ENCODE measurements around the gene LRRC25. TPM values are rescaled to one million over a fixed set of nuclear protein-coding genes. Genes with fewer than 3 reads are reported as not detected.

LRRC25 gene
- total and polyA plus RNA-seq, 10 of the 15 experiments (the other 5 are each of a cell fraction or from before 2014, with no cell fraction given) = 0.38 to 2.9 (median 1.2) TPM

DNA sequence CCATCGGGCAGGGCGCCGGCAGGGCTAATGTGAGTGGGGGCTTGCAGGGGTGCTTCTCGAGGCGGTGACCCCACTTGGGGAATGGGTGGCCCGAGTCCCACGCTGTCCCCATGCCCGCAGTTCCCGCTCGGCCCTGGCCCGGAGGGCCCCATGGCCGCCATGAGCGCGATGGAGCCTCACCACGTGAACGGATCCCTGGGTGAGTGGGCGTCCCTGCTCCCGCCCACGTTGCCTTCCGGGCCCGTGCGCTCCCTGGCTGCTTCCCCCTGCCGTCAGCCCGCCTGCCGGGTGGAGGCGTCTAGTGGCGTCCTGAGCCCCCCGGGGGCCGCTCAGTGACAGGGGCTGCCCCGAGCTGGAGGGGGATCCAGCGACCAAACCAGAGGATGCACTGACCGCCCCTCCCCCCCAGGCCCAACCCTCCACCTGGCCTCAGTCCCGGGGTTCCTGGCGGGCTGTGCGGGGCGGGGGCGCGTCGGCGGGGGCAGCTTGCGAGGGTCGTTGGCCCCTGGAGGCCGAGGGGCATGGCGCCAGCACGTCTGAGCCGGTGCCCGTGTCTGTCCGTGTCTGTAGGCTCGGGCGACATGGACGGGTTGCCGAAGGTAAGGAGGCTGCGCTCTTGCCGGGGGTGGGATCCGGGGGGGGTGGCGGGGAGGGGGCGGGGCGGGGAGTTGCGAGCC lies 35.7 kb upstream of the LRRC25 start (continued):
- TF ChIP-seq, protein P1, sequence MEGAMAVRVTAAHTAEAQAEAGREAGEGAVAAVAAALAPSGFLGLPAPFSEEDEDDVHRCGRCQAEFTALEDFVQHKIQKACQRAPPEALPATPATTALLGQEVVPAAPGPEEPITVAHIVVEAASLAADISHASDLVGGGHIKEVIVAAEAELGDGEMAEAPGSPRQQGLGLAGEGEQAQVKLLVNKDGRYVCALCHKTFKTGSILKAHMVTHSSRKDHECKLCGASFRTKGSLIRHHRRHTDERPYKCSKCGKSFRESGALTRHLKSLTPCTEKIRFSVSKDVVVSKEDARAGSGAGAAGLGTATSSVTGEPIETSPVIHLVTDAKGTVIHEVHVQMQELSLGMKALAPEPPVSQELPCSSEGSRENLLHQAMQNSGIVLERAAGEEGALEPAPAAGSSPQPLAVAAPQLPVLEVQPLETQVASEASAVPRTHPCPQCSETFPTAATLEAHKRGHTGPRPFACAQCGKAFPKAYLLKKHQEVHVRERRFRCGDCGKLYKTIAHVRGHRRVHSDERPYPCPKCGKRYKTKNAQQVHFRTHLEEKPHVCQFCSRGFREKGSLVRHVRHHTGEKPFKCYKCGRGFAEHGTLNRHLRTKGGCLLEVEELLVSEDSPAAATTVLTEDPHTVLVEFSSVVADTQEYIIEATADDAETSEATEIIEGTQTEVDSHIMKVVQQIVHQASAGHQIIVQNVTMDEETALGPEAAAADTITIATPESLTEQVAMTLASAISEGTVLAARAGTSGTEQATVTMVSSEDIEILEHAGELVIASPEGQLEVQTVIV (IDR thresholded peaks at IDR 0.05; ENCODE audit: borderline replicate concordance, partially characterized antibody) = no peak
- TF ChIP-seq MYC (IDR thresholded peaks at IDR 0.05; ENCODE audit: insufficient read depth, insufficient read length, insufficient replicate concordance, low read length, severe bottlenecking) = peak; percentile 89
- no peak for TF ChIP-seq BRCA1 (IDR thresholded peaks at IDR 0.05; ENCODE audit: low read depth, low read length)
- no peak for TF ChIP-seq BCL11A (IDR thresholded peaks at IDR 0.05; ENCODE audit: low read depth, low read length)
- TF ChIP-seq HDAC2 (IDR thresholded peaks at IDR 0.05) = no peak
- no peak for TF ChIP-seq TCF7 (IDR thresholded peaks at IDR 0.05; ENCODE audit: borderline replicate concordance)
- no peak for TF ChIP-seq NRF1 (conservative IDR thresholded peaks at IDR 0.05; ENCODE audit: low read depth, low read length)
- no peak for TF ChIP-seq BMI1 (IDR thresholded peaks at IDR 0.05; ENCODE audit: borderline replicate concordance)
- peak; percentile 47; the same call in 1 of the 2 replicates for TF ChIP-seq CREB1 (IDR thresholded peaks at IDR 0.05; ENCODE audit: low read depth)
- no peak for TF ChIP-seq ZSCAN29 (IDR thresholded peaks at IDR 0.05)
- TF ChIP-seq, protein P2, sequence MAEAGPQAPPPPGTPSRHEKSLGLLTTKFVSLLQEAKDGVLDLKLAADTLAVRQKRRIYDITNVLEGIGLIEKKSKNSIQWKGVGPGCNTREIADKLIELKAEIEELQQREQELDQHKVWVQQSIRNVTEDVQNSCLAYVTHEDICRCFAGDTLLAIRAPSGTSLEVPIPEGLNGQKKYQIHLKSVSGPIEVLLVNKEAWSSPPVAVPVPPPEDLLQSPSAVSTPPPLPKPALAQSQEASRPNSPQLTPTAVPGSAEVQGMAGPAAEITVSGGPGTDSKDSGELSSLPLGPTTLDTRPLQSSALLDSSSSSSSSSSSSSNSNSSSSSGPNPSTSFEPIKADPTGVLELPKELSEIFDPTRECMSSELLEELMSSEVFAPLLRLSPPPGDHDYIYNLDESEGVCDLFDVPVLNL (IDR thresholded peaks at IDR 0.05; ENCODE audit: low read depth, low read length) = no peak
- TF ChIP-seq, protein P3, sequence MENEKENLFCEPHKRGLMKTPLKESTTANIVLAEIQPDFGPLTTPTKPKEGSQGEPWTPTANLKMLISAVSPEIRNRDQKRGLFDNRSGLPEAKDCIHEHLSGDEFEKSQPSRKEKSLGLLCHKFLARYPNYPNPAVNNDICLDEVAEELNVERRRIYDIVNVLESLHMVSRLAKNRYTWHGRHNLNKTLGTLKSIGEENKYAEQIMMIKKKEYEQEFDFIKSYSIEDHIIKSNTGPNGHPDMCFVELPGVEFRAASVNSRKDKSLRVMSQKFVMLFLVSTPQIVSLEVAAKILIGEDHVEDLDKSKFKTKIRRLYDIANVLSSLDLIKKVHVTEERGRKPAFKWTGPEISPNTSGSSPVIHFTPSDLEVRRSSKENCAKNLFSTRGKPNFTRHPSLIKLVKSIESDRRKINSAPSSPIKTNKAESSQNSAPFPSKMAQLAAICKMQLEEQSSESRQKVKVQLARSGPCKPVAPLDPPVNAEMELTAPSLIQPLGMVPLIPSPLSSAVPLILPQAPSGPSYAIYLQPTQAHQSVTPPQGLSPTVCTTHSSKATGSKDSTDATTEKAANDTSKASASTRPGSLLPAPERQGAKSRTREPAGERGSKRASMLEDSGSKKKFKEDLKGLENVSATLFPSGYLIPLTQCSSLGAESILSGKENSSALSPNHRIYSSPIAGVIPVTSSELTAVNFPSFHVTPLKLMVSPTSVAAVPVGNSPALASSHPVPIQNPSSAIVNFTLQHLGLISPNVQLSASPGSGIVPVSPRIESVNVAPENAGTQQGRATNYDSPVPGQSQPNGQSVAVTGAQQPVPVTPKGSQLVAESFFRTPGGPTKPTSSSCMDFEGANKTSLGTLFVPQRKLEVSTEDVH (IDR thresholded peaks at IDR 0.05; ENCODE audit: low read depth, partially characterized antibody) = no peak
- no peak; the same call in none of the 2 replicates for TF ChIP-seq IKZF1 (conservative IDR thresholded peaks at IDR 0.05)
- TF ChIP-seq TAF1 (IDR thresholded peaks at IDR 0.05; ENCODE audit: borderline replicate concordance, low read depth, low read length) = peak; percentile 51; the same call in 1 of the 2 replicates
- TF ChIP-seq RB1 (IDR thresholded peaks at IDR 0.05; ENCODE audit: borderline replicate concordance) = 0 out of 2 replicates have a peak, but pooled peaks have one; percentile 82
- TF ChIP-seq YBX1 (IDR thresholded peaks at IDR 0.05) = no peak
- TF ChIP-seq ZNF207 (IDR thresholded peaks at IDR 0.05; ENCODE audit: borderline replicate concordance) = peak; percentile 75; the same call in 1 of the 2 replicates
- TF ChIP-seq, protein P4, sequence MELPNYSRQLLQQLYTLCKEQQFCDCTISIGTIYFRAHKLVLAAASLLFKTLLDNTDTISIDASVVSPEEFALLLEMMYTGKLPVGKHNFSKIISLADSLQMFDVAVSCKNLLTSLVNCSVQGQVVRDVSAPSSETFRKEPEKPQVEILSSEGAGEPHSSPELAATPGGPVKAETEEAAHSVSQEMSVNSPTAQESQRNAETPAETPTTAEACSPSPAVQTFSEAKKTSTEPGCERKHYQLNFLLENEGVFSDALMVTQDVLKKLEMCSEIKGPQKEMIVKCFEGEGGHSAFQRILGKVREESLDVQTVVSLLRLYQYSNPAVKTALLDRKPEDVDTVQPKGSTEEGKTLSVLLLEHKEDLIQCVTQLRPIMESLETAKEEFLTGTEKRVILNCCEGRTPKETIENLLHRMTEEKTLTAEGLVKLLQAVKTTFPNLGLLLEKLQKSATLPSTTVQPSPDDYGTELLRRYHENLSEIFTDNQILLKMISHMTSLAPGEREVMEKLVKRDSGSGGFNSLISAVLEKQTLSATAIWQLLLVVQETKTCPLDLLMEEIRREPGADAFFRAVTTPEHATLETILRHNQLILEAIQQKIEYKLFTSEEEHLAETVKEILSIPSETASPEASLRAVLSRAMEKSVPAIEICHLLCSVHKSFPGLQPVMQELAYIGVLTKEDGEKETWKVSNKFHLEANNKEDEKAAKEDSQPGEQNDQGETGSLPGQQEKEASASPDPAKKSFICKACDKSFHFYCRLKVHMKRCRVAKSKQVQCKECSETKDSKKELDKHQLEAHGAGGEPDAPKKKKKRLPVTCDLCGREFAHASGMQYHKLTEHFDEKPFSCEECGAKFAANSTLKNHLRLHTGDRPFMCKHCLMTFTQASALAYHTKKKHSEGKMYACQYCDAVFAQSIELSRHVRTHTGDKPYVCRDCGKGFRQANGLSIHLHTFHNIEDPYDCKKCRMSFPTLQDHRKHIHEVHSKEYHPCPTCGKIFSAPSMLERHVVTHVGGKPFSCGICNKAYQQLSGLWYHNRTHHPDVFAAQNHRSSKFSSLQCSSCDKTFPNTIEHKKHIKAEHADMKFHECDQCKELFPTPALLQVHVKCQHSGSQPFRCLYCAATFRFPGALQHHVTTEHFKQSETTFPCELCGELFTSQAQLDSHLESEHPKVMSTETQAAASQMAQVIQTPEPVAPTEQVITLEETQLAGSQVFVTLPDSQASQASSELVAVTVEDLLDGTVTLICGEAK (IDR thresholded peaks at IDR 0.05; ENCODE audit: borderline replicate concordance) = no peak
- no peak for TF ChIP-seq EP300 (IDR thresholded peaks at IDR 0.05; ENCODE audit: borderline replicate concordance in 1 of 2, control insufficient read depth in 1 of 2, low read depth in 2 of 2, low read length in 2 of 2)
- TF ChIP-seq HCFC1 (IDR thresholded peaks at IDR 0.05; ENCODE audit: low read length) = no peak
